ENCODE data around the gene GOLPH3.
"Not testable (repeated sequence)": the region's sequence is repeated elsewhere in the genome, so short reads cannot be mapped to it uniquely, and the experiment has no call there.

Gene GOLPH3

DNA sequence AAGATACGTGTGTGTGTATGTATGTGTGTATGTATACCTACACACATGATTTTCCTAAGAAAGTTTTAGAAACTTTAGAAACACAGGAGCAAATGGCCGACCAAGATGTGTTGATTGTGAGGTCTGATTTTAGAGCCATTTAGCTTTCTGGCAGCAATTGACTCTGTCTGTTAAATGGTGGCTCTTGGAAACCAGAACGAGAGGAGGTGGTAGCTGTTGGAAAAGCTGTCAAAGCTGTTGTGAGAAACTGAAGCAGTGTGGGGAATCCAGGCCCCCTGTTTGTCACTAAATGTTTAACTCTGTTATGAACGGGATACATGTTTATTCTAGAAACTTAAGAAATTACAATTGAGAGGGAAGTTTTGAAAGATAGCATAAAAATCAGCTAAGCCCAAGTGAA is 91.4 kb downstream of the GOLPH3 start:
- H3K9me3 ChIP-seq (replicated peaks in 1 of 2; ENCODE audit: control insufficient read depth in 2 of 2, insufficient read depth in 1 of 2, low read depth in 1 of 2, low read length in 2 of 2), result no peaks in the 10 kb centered on the region
- no peaks in the 10 kb centered on the region for H3K4me1 ChIP-seq (ENCODE audit: control insufficient read depth in 2 of 2, insufficient read depth in 1 of 2, low read depth in 1 of 2, low read length in 2 of 2)
- H2AFZ ChIP-seq (ENCODE audit: low read length), result no peak overlapping the region
- no peaks in the 10 kb centered on the region for H3K79me1 ChIP-seq (ENCODE audit: low read depth, low read length)
- H2BK15ac ChIP-seq (ENCODE audit: low read length), result no peak overlapping the region
- no peak overlapping the region for H3K23ac ChIP-seq (ENCODE audit: low read depth, low read length, poor library complexity)
- H3K36me3 ChIP-seq (replicated peaks in 1 of 2; ENCODE audit: control insufficient read depth in 2 of 2, insufficient read depth in 2 of 2, low read length in 2 of 2), result no peaks in the 10 kb centered on the region
- H3K14ac ChIP-seq (ENCODE audit: low read length), result no peak overlapping the region
- no peak for DNase-seq (ENCODE audit: low spot score)
- no peak overlapping the region for H3K18ac ChIP-seq (ENCODE audit: low read length)
- H2BK12ac ChIP-seq (ENCODE audit: low read length), result no peak overlapping the region
- no peaks in the 10 kb centered on the region for H3K27me3 ChIP-seq (ENCODE audit: control insufficient read depth in 3 of 3, insufficient read depth in 3 of 3, low read depth in 1 of 3, low read length in 3 of 3)
- no peak overlapping the region for H3K4me3 ChIP-seq (ENCODE audit: low read length in 2 of 2)
- H4K91ac ChIP-seq (ENCODE audit: low read depth, low read length, poor library complexity), result no peak overlapping the region
- WGBS, 2 donors (ENCODE audit: extremely low coverage in 2 of 2, insufficient read length in 2 of 2, insufficient replicate concordance in 1 of 2), result no CpG with 5 or more reads among the region's 4 CpGs
- H2BK5ac ChIP-seq (ENCODE audit: low read length), result no peak overlapping the region
- no peak overlapping the region for H2BK120ac ChIP-seq (ENCODE audit: low read depth, low read length)
- no peak overlapping the region for H3K27ac ChIP-seq (replicated peaks; ENCODE audit: low read length)
- no peak overlapping the region for H4K8ac ChIP-seq (ENCODE audit: low read depth, low read length)
- H3K4ac ChIP-seq (ENCODE audit: low read length), result no peak overlapping the region
- no peak overlapping the region for H3K9ac ChIP-seq (ENCODE audit: low read depth, low read length, poor library complexity)
- H3K4me2 ChIP-seq (ENCODE audit: insufficient read depth, low read length, poor library complexity, severe bottlenecking), result no peak overlapping the region
- no peak overlapping the region for H2AK5ac ChIP-seq (ENCODE audit: low read depth, low read length)

DNA sequence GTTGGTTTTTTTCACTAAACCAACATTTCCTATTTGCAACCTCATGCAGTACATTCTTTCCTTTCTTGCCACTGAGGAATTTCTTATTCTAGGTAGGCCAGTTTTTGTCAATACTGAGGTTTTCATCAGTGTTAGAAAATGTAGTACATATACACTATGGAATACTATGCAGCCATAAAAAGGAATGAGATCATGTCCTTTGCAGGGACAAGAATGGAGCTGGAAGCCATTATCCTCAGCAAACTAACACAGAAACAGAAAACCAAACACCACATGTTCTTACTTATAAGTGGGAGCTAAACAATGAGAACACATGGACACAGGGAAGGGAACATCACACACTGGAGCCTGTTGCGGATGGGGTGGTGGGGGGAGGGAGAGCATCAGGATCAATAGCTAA is 93.6 kb downstream of the GOLPH3 start:
- not testable (repeated sequence) for H3K4me1 ChIP-seq (ENCODE audit: control insufficient read depth in 2 of 2, insufficient read depth in 1 of 2, low read depth in 1 of 2, low read length in 2 of 2); H3K18ac ChIP-seq (ENCODE audit: low read length); H2BK12ac ChIP-seq (ENCODE audit: low read length); DNase-seq (ENCODE audit: low spot score); H3K36me3 ChIP-seq (replicated peaks in 1 of 2; ENCODE audit: control insufficient read depth in 2 of 2, insufficient read depth in 2 of 2, low read length in 2 of 2); H3K9ac ChIP-seq (ENCODE audit: low read depth, low read length, poor library complexity); H3K27me3 ChIP-seq (ENCODE audit: control insufficient read depth in 3 of 3, insufficient read depth in 3 of 3, low read depth in 1 of 3, low read length in 3 of 3); H2AFZ ChIP-seq (ENCODE audit: low read length); H2BK120ac ChIP-seq (ENCODE audit: low read depth, low read length); H4K8ac ChIP-seq (ENCODE audit: low read depth, low read length); H2AK5ac ChIP-seq (ENCODE audit: low read depth, low read length); H3K4ac ChIP-seq (ENCODE audit: low read length); H2BK5ac ChIP-seq (ENCODE audit: low read length); H3K4me2 ChIP-seq (ENCODE audit: insufficient read depth, low read length, poor library complexity, severe bottlenecking); H3K27ac ChIP-seq (replicated peaks; ENCODE audit: low read length); H4K91ac ChIP-seq (ENCODE audit: low read depth, low read length, poor library complexity); H3K9me3 ChIP-seq (replicated peaks in 1 of 2; ENCODE audit: control insufficient read depth in 2 of 2, insufficient read depth in 1 of 2, low read depth in 1 of 2, low read length in 2 of 2); H3K79me1 ChIP-seq (ENCODE audit: low read depth, low read length); H3K14ac ChIP-seq (ENCODE audit: low read length); H3K23ac ChIP-seq (ENCODE audit: low read depth, low read length, poor library complexity); H3K4me3 ChIP-seq (ENCODE audit: low read length in 2 of 2); H2BK15ac ChIP-seq (ENCODE audit: low read length)
- no CpG with 5 or more reads among the region's 1 CpG for WGBS, 2 donors (ENCODE audit: extremely low coverage in 2 of 2, insufficient read length in 2 of 2, insufficient replicate concordance in 1 of 2)

- H3K4me2 ChIP-seq (ENCODE audit: insufficient read depth, low read length, poor library complexity, severe bottlenecking); H4K91ac ChIP-seq (ENCODE audit: low read depth, low read length, poor library complexity); H2BK12ac ChIP-seq (ENCODE audit: low read length); H3K23ac ChIP-seq (ENCODE audit: low read depth, low read length, poor library complexity); H3K14ac ChIP-seq (ENCODE audit: low read length); H2AFZ ChIP-seq (ENCODE audit: low read length); H3K4me3 ChIP-seq (ENCODE audit: low read length in 2 of 2); DNase-seq (ENCODE audit: low spot score); H3K9me3 ChIP-seq (replicated peaks in 1 of 2; ENCODE audit: control insufficient read depth in 2 of 2, insufficient read depth in 1 of 2, low read depth in 1 of 2, low read length in 2 of 2); H3K36me3 ChIP-seq (replicated peaks in 1 of 2; ENCODE audit: control insufficient read depth in 2 of 2, insufficient read depth in 2 of 2, low read length in 2 of 2); H3K27me3 ChIP-seq (ENCODE audit: control insufficient read depth in 3 of 3, insufficient read depth in 3 of 3, low read depth in 1 of 3, low read length in 3 of 3); H3K79me1 ChIP-seq (ENCODE audit: low read depth, low read length); H2AK5ac ChIP-seq (ENCODE audit: low read depth, low read length); H3K27ac ChIP-seq (replicated peaks; ENCODE audit: low read length); H3K4me1 ChIP-seq (ENCODE audit: control insufficient read depth in 2 of 2, insufficient read depth in 1 of 2, low read depth in 1 of 2, low read length in 2 of 2); H4K8ac ChIP-seq (ENCODE audit: low read depth, low read length); H2BK5ac ChIP-seq (ENCODE audit: low read length); H3K4ac ChIP-seq (ENCODE audit: low read length); H2BK120ac ChIP-seq (ENCODE audit: low read depth, low read length); H2BK15ac ChIP-seq (ENCODE audit: low read length); H3K9ac ChIP-seq (ENCODE audit: low read depth, low read length, poor library complexity); H3K18ac ChIP-seq (ENCODE audit: low read length): not testable (repeated sequence)
- WGBS, 2 donors (ENCODE audit: extremely low coverage in 2 of 2, insufficient read length in 2 of 2, insufficient replicate concordance in 1 of 2), result no CpG with 5 or more reads among the region's 6 CpGs
These were observed 95.3 kb downstream of the GOLPH3 start for GRCh38 chr5:32078855-32079254.

GRCh38 chr5:32076699-32077695 is 97.1 kb downstream of the GOLPH3 start:
- Histone ChIP-seq H3K4me3 (ENCODE audit: low read length in 2 of 2) (no peak overlapping the region), H2BK15ac (ENCODE audit: low read length) (no peak overlapping the region), H2AFZ (ENCODE audit: low read length) (peak overlapping the region; percentile 25), H2BK5ac (ENCODE audit: low read length) (no peak overlapping the region), H2AK5ac (ENCODE audit: low read depth, low read length) (no peak overlapping the region), H2BK12ac (ENCODE audit: low read length) (no peak overlapping the region), H3K36me3 (replicated peaks in 1 of 2; ENCODE audit: control insufficient read depth in 2 of 2, insufficient read depth in 2 of 2, low read length in 2 of 2) (peaks cover 0 to 3% of the 10 kb centered on the region in 2 donors), H3K4ac (ENCODE audit: low read length) (no peak overlapping the region), H4K8ac (ENCODE audit: low read depth, low read length) (no peak overlapping the region), H3K27me3 (ENCODE audit: control insufficient read depth in 3 of 3, insufficient read depth in 3 of 3, low read depth in 1 of 3, low read length in 3 of 3) (no peaks in the 10 kb centered on the region), H3K27ac (replicated peaks; ENCODE audit: low read length) (no peak overlapping the region), H3K79me1 (ENCODE audit: low read depth, low read length) (no peaks in the 10 kb centered on the region), H3K9ac (ENCODE audit: low read depth, low read length, poor library complexity) (no peak overlapping the region), H3K4me2 (ENCODE audit: insufficient read depth, low read length, poor library complexity, severe bottlenecking) (no peak overlapping the region), H4K91ac (ENCODE audit: low read depth, low read length, poor library complexity) (no peak overlapping the region), H3K4me1 (ENCODE audit: control insufficient read depth in 2 of 2, insufficient read depth in 1 of 2, low read depth in 1 of 2, low read length in 2 of 2) (peaks cover 0 to 2% of the 10 kb centered on the region in 2 donors), H2BK120ac (ENCODE audit: low read depth, low read length) (no peak overlapping the region), H3K23ac (ENCODE audit: low read depth, low read length, poor library complexity) (no peak overlapping the region), H3K14ac (ENCODE audit: low read length) (no peak overlapping the region), H3K9me3 (replicated peaks in 1 of 2; ENCODE audit: control insufficient read depth in 2 of 2, insufficient read depth in 1 of 2, low read depth in 1 of 2, low read length in 2 of 2) (peaks cover 0 to 16% of the 10 kb centered on the region in 2 donors), H3K18ac (ENCODE audit: low read length) (no peak overlapping the region)
- WGBS, 2 donors (ENCODE audit: extremely low coverage in 2 of 2, insufficient read length in 2 of 2, insufficient replicate concordance in 1 of 2), result no CpG with 5 or more reads among the region's 4 CpGs
- peak; percentile 21 for DNase-seq (ENCODE audit: low spot score)
